Astrocyte (in vitro differentiated cells and primary cell): ENCODE results near the gene DOCK1. TPM values are rescaled to one million over a fixed set of nuclear protein-coding genes. Genes with fewer than 3 reads are reported as not detected.

ENCODE experiments used
- DNase-seq: peaks from one replicate; pipeline ENCODE4 v3.0.0-alpha.2; 2010; ENCODE audit warnings: low read depth
- FAIRE-seq: peaks from 2 replicates; lab custom pipeline; 2011; peaks lifted over from hg19 to GRCh38; lab: Jason Lieb, UNC
- H2AFZ ChIP-seq: 2 replicates; pipeline ENCODE4 v1.6.0; 2012; ENCODE audit warnings: low read depth, low read length, inconsistent platforms
- H3K27ac ChIP-seq: 2 replicates; pipeline ENCODE4 v1.5.1; 2011; ENCODE audit warnings: low read depth, low read length, inconsistent platforms
- H3K27me3 ChIP-seq: 2 replicates; pipeline ENCODE4 v1.6.0; 2011; ENCODE audit warnings: low read length, inconsistent platforms; ENCODE audit not compliant: insufficient read depth
- H3K36me3 ChIP-seq: 2 replicates; pipeline ENCODE4 v1.5.1; 2011; ENCODE audit warnings: low read length, inconsistent platforms; ENCODE audit not compliant: insufficient read depth
- H3K4me1 ChIP-seq: 2 replicates; pipeline ENCODE4 v1.5.1; 2011; ENCODE audit warnings: low read length, inconsistent platforms; ENCODE audit not compliant: insufficient read depth
- H3K4me2 ChIP-seq: 2 replicates; pipeline ENCODE4 v1.6.0; 2012; ENCODE audit warnings: low read length, inconsistent platforms
- H3K4me3 ChIP-seq: 2 replicates; pipeline ENCODE4 v1.5.1; 2011; ENCODE audit warnings: low read depth, mild to moderate bottlenecking, low read length, inconsistent platforms; ENCODE audit not compliant: insufficient read depth
- H3K79me2 ChIP-seq: 2 replicates; pipeline ENCODE4 v1.6.0; 2012; ENCODE audit warnings: mild to moderate bottlenecking, low read length, inconsistent platforms; ENCODE audit not compliant: insufficient read depth
- H3K9ac ChIP-seq: 2 replicates; pipeline ENCODE4 v1.6.0; 2012; ENCODE audit warnings: mild to moderate bottlenecking, low read length, inconsistent platforms
- H3K9me3 ChIP-seq: 2 replicates; pipeline ENCODE4 v1.5.1; 2012; ENCODE audit warnings: low read depth, mild to moderate bottlenecking, low read length, inconsistent platforms; ENCODE audit not compliant: insufficient read depth
- H4K20me1 ChIP-seq: 2 replicates; pipeline ENCODE4 v1.6.0; 2012; ENCODE audit warnings: low read length, inconsistent platforms; ENCODE audit not compliant: insufficient read depth
- H3K27ac Mint-ChIP-seq: one replicate; pipeline ENCODE4 v1.8.0; 2021; ENCODE audit warnings: mild to moderate bottlenecking, mixed read lengths; ENCODE audit not compliant: unreplicated experiment
- H3K27me3 Mint-ChIP-seq: one replicate; pipeline ENCODE4 v1.8.0; 2021; ENCODE audit warnings: low read depth, mixed read lengths; ENCODE audit not compliant: unreplicated experiment
- H3K36me3 Mint-ChIP-seq: one replicate; pipeline ENCODE4 v1.8.0; 2021; ENCODE audit warnings: low read depth, mixed read lengths; ENCODE audit not compliant: unreplicated experiment
- H3K4me1 Mint-ChIP-seq: one replicate; pipeline ENCODE4 v1.8.0; 2021; ENCODE audit warnings: low read depth, mixed read lengths; ENCODE audit not compliant: unreplicated experiment
- H3K4me3 Mint-ChIP-seq: one replicate; pipeline ENCODE4 v1.8.0; 2021; ENCODE audit warnings: mild to moderate bottlenecking, moderate library complexity, mixed read lengths; ENCODE audit not compliant: unreplicated experiment
- H3K9me3 Mint-ChIP-seq: one replicate; pipeline ENCODE4 v1.8.0; 2021; ENCODE audit warnings: mild to moderate bottlenecking, mixed read lengths; ENCODE audit not compliant: unreplicated experiment
- CTCF ChIP-seq: IDR thresholded peaks from 2 replicates; pipeline ENCODE4 v1.5.1; 2011; ENCODE audit warnings: low read depth, mild to moderate bottlenecking, inconsistent platforms, low read length, moderate library complexity; ENCODE audit not compliant: insufficient read depth
- EZH2 ChIP-seq: IDR thresholded peaks from 2 replicates; pipeline ENCODE4 v1.6.1; 2012; ENCODE audit warnings: mild to moderate bottlenecking, low read length, inconsistent platforms; ENCODE audit not compliant: insufficient read depth
- total RNA-seq: library from RNA; stranded (reverse); gene quantifications from 2 replicates; pipeline ENCODE4 v1.2.1, GENCODE V29; 2021

DOCK1 gene
- total RNA-seq, 1 donor from 2014 or later: 42.5 TPM

- peaks cover 6% of the 10 kb centered on the region for H3K4me1 Mint-ChIP-seq
Observed at GRCh38 chr10:127013211-127013656, 108.0 kb downstream of the DOCK1 start.

GRCh38 chr10:127013691-127014473, 108.7 kb downstream of the DOCK1 start:
- Histone ChIP-seq H3K27ac (no peak overlapping the region), H3K4me2 (no peak overlapping the region), H3K36me3 (peaks cover 15% of the 10 kb centered on the region), H3K4me3 (no peak overlapping the region), H2AFZ (no peak overlapping the region), H4K20me1 (peaks cover 66% of the 10 kb centered on the region), H3K79me2 (peaks cover 3% of the 10 kb centered on the region), H3K9me3 (no peaks in the 10 kb centered on the region), H3K27me3 (no peaks in the 10 kb centered on the region), H3K9ac (no peak overlapping the region), H3K4me1 (peaks cover 7% of the 10 kb centered on the region)
- Mint-ChIP-seq H3K36me3 (peaks cover 26% of the 10 kb centered on the region), H3K9me3 (no peaks in the 10 kb centered on the region), H3K4me3 (no peak overlapping the region), H3K4me1 (peaks cover 10% of the 10 kb centered on the region), H3K27ac (no peak overlapping the region), H3K27me3 (no peaks in the 10 kb centered on the region)
- FAIRE-seq (no peak), DNase-seq (no peak)
- TF ChIP-seq EZH2 (no peak), CTCF (no peak)

More at GRCh38 chr10:127013211-127013656, 108.0 kb downstream of the DOCK1 start:
- H3K27me3 Mint-ChIP-seq: no peaks in the 10 kb centered on the region
- no peak overlapping the region for H2AFZ ChIP-seq
- H4K20me1 ChIP-seq: peaks cover 59% of the 10 kb centered on the region
- H3K36me3 Mint-ChIP-seq: peaks cover 20% of the 10 kb centered on the region
- H3K27me3 ChIP-seq: no peaks in the 10 kb centered on the region
- H3K27ac Mint-ChIP-seq: no peak overlapping the region
- no peak overlapping the region for H3K4me3 ChIP-seq
- no peak overlapping the region for H3K27ac ChIP-seq
- DNase-seq (no peak), FAIRE-seq (no peak)
- no peak overlapping the region for H3K4me2 ChIP-seq
- H3K9me3 ChIP-seq: no peaks in the 10 kb centered on the region
- TF ChIP-seq CTCF (no peak), EZH2 (no peak)
- H3K4me1 ChIP-seq: peaks cover 7% of the 10 kb centered on the region
- no peak overlapping the region for H3K9ac ChIP-seq
- H3K4me3 Mint-ChIP-seq: no peak overlapping the region
- peaks cover 3% of the 10 kb centered on the region for H3K79me2 ChIP-seq
- H3K9me3 Mint-ChIP-seq: no peaks in the 10 kb centered on the region
- H3K36me3 ChIP-seq: peaks cover 20% of the 10 kb centered on the region

- DNase-seq: no peak
Observed at GRCh38 chr10:127014671-127015070, 109.4 kb downstream of the DOCK1 start.

More at GRCh38 chr10:127014671-127015070, 109.4 kb downstream of the DOCK1 start:
- H3K36me3 ChIP-seq: peaks cover 8% of the 10 kb centered on the region
- H3K9me3 Mint-ChIP-seq: no peaks in the 10 kb centered on the region
- no peak overlapping the region for H3K9ac ChIP-seq
- H3K9me3 ChIP-seq: no peaks in the 10 kb centered on the region
- FAIRE-seq: no peak
- no peak overlapping the region for H3K27ac Mint-ChIP-seq
- H3K4me3 ChIP-seq: no peak overlapping the region
- no peak overlapping the region for H2AFZ ChIP-seq
- H3K4me1 Mint-ChIP-seq: peaks cover 10% of the 10 kb centered on the region
- TF ChIP-seq EZH2 (no peak), CTCF (no peak)
- H3K27me3 Mint-ChIP-seq: no peaks in the 10 kb centered on the region
- no peak overlapping the region for H3K27ac ChIP-seq
- no peaks in the 10 kb centered on the region for H3K27me3 ChIP-seq
- H3K36me3 Mint-ChIP-seq: peaks cover 28% of the 10 kb centered on the region
- peaks cover 71% of the 10 kb centered on the region for H4K20me1 ChIP-seq
- no peak overlapping the region for H3K4me3 Mint-ChIP-seq
- H3K4me2 ChIP-seq: no peak overlapping the region
- peaks cover 3% of the 10 kb centered on the region for H3K79me2 ChIP-seq
- H3K4me1 ChIP-seq: peaks cover 7% of the 10 kb centered on the region
